CD4-positive, alpha-beta T cell treated with Interleukin-1 beta for 1 hour (primary cell): ENCODE measurements around the gene VAV3.
"Not testable (repeated sequence)": the region's sequence is repeated elsewhere in the genome, so short reads cannot be mapped to it uniquely, and the experiment has no call there.

Source experiments
- DNase-seq, 2 donors: peaks; one replicate each; pipeline ENCODE4 v3.0.0-alpha.2; 2020 to 2022

Gene VAV3

GRCh38 chr1:107726860-107727259 is 238.1 kb downstream of the VAV3 start:
- DNase-seq = no peak

GRCh38 chr1:107724648-107725047 is 240.3 kb downstream of the VAV3 start:
- no peak for DNase-seq

- DNase-seq = not testable (repeated sequence)
These were observed 244.8 kb downstream of the VAV3 start for GRCh38 chr1:107720210-107720609.

GRCh38 chr1:107710005-107710404 is 255.0 kb downstream of the VAV3 start:
- no peak for DNase-seq

GRCh38 chr1:107707111-107707510 is 257.9 kb downstream of the VAV3 start:
- DNase-seq = no peak

- DNase-seq = no peak
These were observed 258.8 kb downstream of the VAV3 start for GRCh38 chr1:107706182-107706581.

- DNase-seq = no peak
These were observed 260.1 kb downstream of the VAV3 start for GRCh38 chr1:107704911-107705310.

- no peak for DNase-seq
These were observed 261.9 kb downstream of the VAV3 start for GRCh38 chr1:107702946-107703571.

- not testable (repeated sequence) for DNase-seq
These were observed 264.3 kb downstream of the VAV3 start for GRCh38 chr1:107700651-107701050.

GRCh38 chr1:107698161-107698560 is 266.8 kb downstream of the VAV3 start:
- no peak for DNase-seq

GRCh38 chr1:107695341-107695740 is 269.6 kb downstream of the VAV3 start:
- DNase-seq = no peak

GRCh38 chr1:107692580-107693345 is 272.2 kb downstream of the VAV3 start:
- DNase-seq = no peak

GRCh38 chr1:107691540-107691939 is 273.4 kb downstream of the VAV3 start:
- no peak for DNase-seq

- DNase-seq = no peak
These were observed 274.5 kb downstream of the VAV3 start for GRCh38 chr1:107690491-107690890.

GRCh38 chr1:107689733-107690132 is 275.2 kb downstream of the VAV3 start:
- DNase-seq = no peak

- no peak for DNase-seq
These were observed 275.8 kb downstream of the VAV3 start for GRCh38 chr1:107689159-107689558.

- DNase-seq = no peak
These were observed 276.9 kb downstream of the VAV3 start for GRCh38 chr1:107687849-107688753.

- DNase-seq = no peak
These were observed 281.3 kb downstream of the VAV3 start for GRCh38 chr1:107683683-107684082.

- DNase-seq = no peak
These were observed 281.8 kb downstream of the VAV3 start for GRCh38 chr1:107683191-107683657.

GRCh38 chr1:107682467-107682866 is 282.5 kb downstream of the VAV3 start:
- no peak for DNase-seq

- no peak for DNase-seq
These were observed 283.9 kb downstream of the VAV3 start for GRCh38 chr1:107681001-107681479.

- DNase-seq = no peak
These were observed 284.4 kb downstream of the VAV3 start for GRCh38 chr1:107680579-107680985.

GRCh38 chr1:107679411-107679953 is 285.5 kb downstream of the VAV3 start:
- no peak for DNase-seq
